ENCODE results near the gene PRSS50.

Gene PRSS50

DNA sequence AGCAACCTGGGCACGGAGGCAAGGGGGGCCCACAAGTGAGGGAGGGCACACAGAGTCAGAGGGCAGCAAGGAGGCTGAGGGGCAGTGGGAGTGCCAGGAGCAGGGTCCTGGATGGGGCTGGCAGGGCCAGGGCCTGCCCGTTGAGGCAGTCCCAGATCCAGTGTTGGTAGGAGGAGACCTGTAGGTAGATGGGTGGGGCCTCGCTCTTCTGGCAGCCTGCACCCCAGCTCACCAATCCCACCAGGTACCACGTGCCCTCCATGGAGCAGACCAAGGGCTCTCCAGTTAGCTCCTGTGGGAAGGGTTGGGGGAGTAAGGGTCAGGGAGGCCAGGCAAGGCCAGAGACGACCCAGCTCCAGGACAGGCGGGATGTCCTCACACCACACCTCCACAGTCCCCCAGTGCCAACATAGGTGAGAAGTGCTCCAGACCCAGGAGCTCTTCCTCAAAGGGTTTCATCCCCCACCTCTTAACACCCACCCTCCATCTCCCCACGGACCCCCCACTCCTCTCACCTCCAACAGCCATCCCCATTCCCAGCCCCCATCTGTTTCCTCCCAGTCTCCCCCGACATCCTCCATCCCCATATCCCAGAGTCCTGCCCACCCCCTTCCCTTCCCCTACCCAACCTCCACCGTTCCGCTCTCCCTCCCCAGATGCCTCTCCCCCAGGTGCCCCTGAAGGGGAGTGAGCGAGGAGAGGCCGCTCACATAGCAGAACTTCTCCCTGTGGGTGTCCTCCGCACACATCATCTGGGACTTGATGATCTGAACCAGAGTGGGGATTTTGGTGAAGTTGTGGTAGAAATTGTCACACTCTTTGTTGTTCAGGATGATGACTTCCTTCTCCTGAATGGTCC, 5.2 kb downstream of the PRSS50 start:
- DNase-seq (ENCODE audit: low read depth in 2 of 2) = no peak
- TF ChIP-seq, protein P1, sequence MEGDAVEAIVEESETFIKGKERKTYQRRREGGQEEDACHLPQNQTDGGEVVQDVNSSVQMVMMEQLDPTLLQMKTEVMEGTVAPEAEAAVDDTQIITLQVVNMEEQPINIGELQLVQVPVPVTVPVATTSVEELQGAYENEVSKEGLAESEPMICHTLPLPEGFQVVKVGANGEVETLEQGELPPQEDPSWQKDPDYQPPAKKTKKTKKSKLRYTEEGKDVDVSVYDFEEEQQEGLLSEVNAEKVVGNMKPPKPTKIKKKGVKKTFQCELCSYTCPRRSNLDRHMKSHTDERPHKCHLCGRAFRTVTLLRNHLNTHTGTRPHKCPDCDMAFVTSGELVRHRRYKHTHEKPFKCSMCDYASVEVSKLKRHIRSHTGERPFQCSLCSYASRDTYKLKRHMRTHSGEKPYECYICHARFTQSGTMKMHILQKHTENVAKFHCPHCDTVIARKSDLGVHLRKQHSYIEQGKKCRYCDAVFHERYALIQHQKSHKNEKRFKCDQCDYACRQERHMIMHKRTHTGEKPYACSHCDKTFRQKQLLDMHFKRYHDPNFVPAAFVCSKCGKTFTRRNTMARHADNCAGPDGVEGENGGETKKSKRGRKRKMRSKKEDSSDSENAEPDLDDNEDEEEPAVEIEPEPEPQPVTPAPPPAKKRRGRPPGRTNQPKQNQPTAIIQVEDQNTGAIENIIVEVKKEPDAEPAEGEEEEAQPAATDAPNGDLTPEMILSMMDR (IDR thresholded peaks at IDR 0.05; ENCODE audit: low read depth, low read length) = no peak
- no peak overlapping the region for H3K4me3 ChIP-seq (replicated peaks in 1 of 2; ENCODE audit: low read depth in 2 of 2, low read length in 2 of 2)

DNA sequence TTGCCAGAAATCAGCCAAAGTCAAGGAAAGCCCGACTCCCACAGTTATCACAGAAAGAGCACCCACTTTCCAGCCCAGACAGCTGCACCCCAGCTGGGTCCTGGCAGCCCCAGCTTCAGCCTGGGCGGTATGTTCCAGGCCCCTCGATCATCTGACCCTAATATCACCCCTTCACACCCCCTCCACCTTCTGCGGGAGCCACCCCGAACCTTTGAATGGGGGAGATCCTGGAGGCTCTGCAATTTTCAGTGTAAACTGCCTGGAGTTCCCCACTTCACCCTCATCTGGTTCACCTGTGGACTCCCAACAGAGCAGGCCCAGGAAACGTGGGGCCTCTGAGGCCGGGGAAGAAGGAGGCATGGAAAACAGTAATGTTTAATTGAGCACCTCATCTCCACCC, 5.9 kb downstream of the PRSS50 start:
- DNase-seq (ENCODE audit: low read depth in 2 of 2) = no peak
- no peak overlapping the region for H3K4me3 ChIP-seq (replicated peaks in 1 of 2; ENCODE audit: low read depth in 2 of 2, low read length in 2 of 2)
- TF ChIP-seq, protein P1 (IDR thresholded peaks at IDR 0.05; ENCODE audit: low read depth, low read length) = no peak

DNA sequence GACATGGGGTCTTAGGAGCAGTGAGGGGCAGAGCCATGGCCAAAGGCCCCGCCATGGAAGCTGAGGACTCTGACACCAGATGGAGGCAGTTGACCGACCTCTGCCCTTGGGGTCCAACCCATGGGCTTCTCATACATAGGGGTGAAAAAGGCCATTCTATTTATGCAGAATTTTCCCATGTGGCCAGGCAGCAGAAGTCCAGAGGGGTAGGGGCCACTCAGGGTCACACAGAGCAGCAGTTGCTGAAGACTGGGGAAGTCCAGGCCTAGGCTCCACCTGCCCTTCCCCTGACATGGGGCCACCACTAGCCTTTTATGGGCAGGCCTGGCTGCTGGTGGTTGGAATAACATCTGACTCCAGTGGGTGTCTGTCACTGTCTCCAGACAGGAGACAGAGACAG, 6.4 kb downstream of the PRSS50 start:
- TF ChIP-seq, protein P1 (IDR thresholded peaks at IDR 0.05; ENCODE audit: low read depth, low read length) = no peak
- DNase-seq (ENCODE audit: low read depth in 2 of 2) = no peak
- H3K4me3 ChIP-seq (replicated peaks in 1 of 2; ENCODE audit: low read depth in 2 of 2, low read length in 2 of 2) = no peak overlapping the region

DNA sequence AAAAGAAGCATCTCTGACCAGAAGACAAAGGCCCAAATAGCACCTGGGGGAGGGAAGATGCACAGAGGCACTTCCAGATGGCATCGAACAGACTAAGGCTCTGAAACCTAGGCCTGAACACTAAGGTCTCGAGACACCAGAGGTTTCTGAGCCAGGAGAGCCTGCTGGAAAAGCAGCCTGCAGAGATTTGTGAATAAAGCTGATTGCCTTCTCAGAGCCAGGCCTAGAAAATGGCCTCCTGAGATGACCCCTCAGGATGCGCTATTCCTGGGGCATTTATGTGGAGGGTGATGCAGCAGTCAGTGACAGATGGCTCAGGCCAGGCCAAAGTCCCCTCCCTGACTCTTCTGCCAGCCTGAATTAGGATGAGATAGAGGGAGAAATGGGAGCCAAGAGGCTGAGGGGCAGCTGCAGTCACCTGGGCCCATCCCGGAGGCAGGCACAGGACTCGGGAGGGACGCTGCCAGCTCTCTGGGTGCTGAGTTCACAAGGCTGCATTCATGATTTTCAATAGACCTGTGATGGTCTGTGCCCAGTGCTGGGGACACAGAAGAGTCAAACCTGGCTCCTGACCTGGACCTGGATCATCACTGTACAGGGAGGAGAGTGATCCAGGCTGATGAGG, 6.9 kb downstream of the PRSS50 start:
- TF ChIP-seq, protein P1 (IDR thresholded peaks at IDR 0.05; ENCODE audit: low read depth, low read length) = no peak
- no peak overlapping the region for H3K4me3 ChIP-seq (replicated peaks in 1 of 2; ENCODE audit: low read depth in 2 of 2, low read length in 2 of 2)
- no peak for DNase-seq (ENCODE audit: low read depth in 2 of 2)

DNA sequence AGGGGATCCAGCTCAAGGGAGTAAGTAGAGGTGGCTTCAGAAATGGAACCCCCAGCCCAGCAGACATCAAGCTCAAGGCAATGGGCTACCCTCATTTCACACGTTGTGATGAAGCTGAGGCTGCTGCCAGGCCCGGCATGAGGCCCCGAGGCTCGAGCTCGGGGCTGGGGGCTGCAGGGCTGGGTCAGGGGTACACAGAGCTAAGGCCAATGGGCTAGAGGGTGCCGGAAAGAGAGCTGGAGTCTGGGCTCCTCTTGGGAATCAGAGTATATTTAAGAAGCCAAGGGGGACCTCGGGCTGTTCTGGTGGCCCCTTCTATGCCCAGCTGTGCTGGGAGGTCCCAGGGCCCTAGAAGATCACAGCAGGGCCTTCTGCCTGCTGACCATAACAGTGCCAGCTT, 7.4 kb downstream of the PRSS50 start:
- H3K4me3 ChIP-seq (replicated peaks in 1 of 2; ENCODE audit: low read depth in 2 of 2, low read length in 2 of 2) = no peak overlapping the region
- TF ChIP-seq, protein P1 (IDR thresholded peaks at IDR 0.05; ENCODE audit: low read depth, low read length) = no peak
- no peak for DNase-seq (ENCODE audit: low read depth in 2 of 2)

DNA sequence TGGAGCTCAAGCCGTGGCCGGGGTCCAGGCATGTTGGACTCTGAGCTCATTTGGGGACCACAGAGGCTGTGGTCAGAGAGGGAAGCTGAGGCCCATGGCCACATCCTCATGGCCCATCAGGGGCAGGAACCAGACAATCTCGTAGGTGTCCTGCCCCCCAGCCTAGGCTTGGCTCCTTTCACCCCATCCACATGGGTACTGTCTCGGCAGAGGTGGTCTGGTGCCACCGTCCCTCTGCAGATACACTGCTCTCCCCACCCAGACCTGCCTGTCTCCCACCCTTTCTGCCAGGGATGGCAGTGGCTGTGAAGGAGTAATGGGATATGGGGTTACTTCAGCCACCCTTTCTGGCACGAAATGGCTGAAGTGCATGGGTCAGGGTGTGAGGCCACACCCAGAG, 7.9 kb downstream of the PRSS50 start:
- TF ChIP-seq, protein P1 (IDR thresholded peaks at IDR 0.05; ENCODE audit: low read depth, low read length) = no peak
- no peak overlapping the region for H3K4me3 ChIP-seq (replicated peaks in 1 of 2; ENCODE audit: low read depth in 2 of 2, low read length in 2 of 2)
- DNase-seq (ENCODE audit: low read depth in 2 of 2) = no peak
